Activated naive CD4-positive, alpha-beta T cell treated with anti-CD3 and anti-CD28 coated beads for 36 hours (primary cell): ENCODE results near the gene ATP10B. TPM values are rescaled to one million over a fixed set of nuclear protein-coding genes. Genes with fewer than 3 reads are reported as not detected.

Source experiments
- CTCF ChIA-PET: fragments of 350-600 bp; sonication (Branson Sonifier 250); formaldehyde crosslinking; loops from one replicate; lab custom pipeline; 2021; ENCODE audit warnings: antibody characterized with exemption; lab: Charles Lee
- DNase-seq: peaks from one replicate; pipeline ENCODE4 v3.0.0-alpha.2; 2020
- H3K27ac Mint-ChIP-seq: one replicate; pipeline ENCODE4 v1.8.0; 2021; ENCODE audit warnings: mild to moderate bottlenecking, mixed read lengths
- H3K27me3 Mint-ChIP-seq: one replicate; pipeline ENCODE4 v1.8.0; 2021; ENCODE audit warnings: low read depth, mixed read lengths
- H3K36me3 Mint-ChIP-seq: one replicate; pipeline ENCODE4 v1.8.0; 2021; ENCODE audit warnings: low read depth, mixed read lengths
- H3K4me1 Mint-ChIP-seq: one replicate; pipeline ENCODE4 v1.8.0; 2021; ENCODE audit warnings: low read depth, mixed read lengths
- H3K4me3 Mint-ChIP-seq: one replicate; pipeline ENCODE4 v1.8.0; 2021; ENCODE audit warnings: mild to moderate bottlenecking, moderate library complexity, mixed read lengths
- H3K9me3 Mint-ChIP-seq: one replicate; pipeline ENCODE4 v1.8.0; 2021; ENCODE audit warnings: mixed read lengths
- intact Hi-C: fragments of 100-400 bp; cut with micrococcal nuclease; formaldehyde crosslinking; loops from one replicate; pipeline ENCODE4 v1.15.1; 2023
- total RNA-seq, 2 experiments: library from RNA; stranded (reverse); gene quantifications; one replicate each; pipeline ENCODE4 v1.2.3, GENCODE V29; 2021

Gene ATP10B
- total RNA-seq, 2 experiments from 2014 or later, result not detected

DNA sequence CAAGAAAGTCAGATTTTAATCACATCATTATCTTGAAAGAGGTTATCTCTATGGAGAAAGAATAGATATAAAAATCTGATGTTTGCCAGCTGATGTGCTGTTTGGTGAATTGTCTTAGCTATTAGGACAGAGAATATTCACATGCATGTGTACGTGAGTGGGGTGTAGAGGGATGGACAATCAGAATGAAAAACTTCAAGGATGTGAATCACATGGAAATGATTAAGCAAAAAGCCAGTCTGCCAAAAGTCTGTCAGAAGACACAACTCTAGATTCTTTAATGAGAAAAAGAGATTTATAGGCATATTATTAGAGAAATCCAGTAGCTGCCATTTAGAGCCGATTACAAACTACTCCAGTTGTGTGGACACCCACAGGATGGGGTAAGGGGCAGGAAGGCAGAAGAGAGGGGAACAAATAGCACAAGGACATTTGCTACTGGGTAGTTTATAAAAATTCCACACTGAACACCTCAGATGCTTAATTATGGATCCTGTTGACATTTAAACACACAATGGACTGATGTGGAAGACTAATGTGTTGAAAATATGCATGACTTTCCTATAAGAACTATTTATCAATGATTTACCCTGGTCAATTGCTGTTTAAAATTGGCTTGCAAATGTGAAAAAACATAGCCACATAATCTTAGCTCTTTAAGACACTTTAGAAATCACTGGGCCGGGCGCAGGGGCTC lies 302.9 kb downstream of the ATP10B start:
- CTCF ChIA-PET, result interaction anchor here (0.6 to 0.7 kb wide), 2 partner anchors 37 to 42 kb away, joined by 3 to 7 read pairs; no protein-coding TSS in a partner anchor
- H3K4me3 Mint-ChIP-seq, result no peak overlapping the region
- peaks cover 13% of the 10 kb centered on the region for H3K27me3 Mint-ChIP-seq

DNA sequence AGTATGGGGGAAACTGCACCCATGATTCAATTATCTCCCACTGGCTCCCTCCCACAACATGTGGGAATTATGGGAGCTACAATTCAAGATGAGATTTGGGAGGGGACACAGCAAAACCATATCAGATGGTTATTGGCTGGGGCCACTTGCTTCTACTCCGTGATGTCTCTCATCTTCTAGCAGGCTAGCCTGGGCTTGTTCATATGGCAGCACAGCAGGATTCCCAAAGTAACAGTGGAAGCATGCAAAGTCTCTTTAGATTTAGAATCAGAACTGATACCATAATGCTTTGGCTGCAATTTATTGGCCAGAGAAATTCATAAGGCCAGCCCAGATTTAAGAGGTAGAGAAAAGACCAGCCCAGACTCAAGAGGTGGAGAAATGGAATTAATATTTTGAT lies 304.1 kb downstream of the ATP10B start:
- DNase-seq, result no peak
- intact Hi-C loops, result no loop called here
- Mint-ChIP-seq H3K9me3 (peaks cover 5% of the 10 kb centered on the region), H3K27ac (no peak overlapping the region), H3K4me1 (peaks cover 3% of the 10 kb centered on the region), H3K36me3 (no peaks in the 10 kb centered on the region), H3K27me3 (peaks cover 14% of the 10 kb centered on the region), H3K4me3 (no peak overlapping the region)
- CTCF ChIA-PET, result interaction anchor here (0.6 to 1.1 kb wide), 2 partner anchors 10 to 228 kb away, joined by 3 read pairs; no protein-coding TSS in a partner anchor

More for the DNA sequence above, 302.9 kb downstream of the ATP10B start:
- Mint-ChIP-seq H3K27ac (no peak overlapping the region), H3K9me3 (peaks cover 5% of the 10 kb centered on the region), H3K36me3 (no peaks in the 10 kb centered on the region), H3K4me1 (no peaks in the 10 kb centered on the region)
- intact Hi-C loops, result no loop called here
- no peak for DNase-seq

DNA sequence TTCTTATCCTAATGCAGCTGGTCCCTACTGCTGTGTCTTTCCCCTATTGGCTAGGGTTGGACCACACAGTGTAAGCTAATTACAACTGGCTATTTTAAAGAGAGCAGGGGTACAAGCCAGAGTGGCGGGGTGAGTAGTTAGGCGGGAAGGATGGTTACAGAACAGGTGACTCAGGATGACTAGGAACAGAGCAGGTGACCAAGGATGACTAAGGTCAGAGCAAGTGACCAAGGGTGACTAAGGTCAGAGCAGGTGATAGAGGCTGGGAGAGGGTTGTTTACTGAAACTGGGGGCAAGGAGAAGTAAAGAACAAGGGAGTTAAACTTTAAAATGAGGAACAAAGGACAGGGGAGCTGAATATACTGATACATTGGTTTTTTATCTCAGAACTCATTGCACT lies 304.9 kb downstream of the ATP10B start:
- no peak for DNase-seq
- intact Hi-C loops, result no loop called here
- Mint-ChIP-seq H3K9me3 (peaks cover 5% of the 10 kb centered on the region), H3K4me1 (peaks cover 3% of the 10 kb centered on the region), H3K27me3 (peaks cover 14% of the 10 kb centered on the region), H3K27ac (no peak overlapping the region), H3K4me3 (no peak overlapping the region), H3K36me3 (no peaks in the 10 kb centered on the region)
- CTCF ChIA-PET, result interaction anchor here (0.6 to 1.1 kb wide), 2 partner anchors 10 to 1958 kb away, joined by 3 read pairs; no protein-coding TSS in a partner anchor

DNA sequence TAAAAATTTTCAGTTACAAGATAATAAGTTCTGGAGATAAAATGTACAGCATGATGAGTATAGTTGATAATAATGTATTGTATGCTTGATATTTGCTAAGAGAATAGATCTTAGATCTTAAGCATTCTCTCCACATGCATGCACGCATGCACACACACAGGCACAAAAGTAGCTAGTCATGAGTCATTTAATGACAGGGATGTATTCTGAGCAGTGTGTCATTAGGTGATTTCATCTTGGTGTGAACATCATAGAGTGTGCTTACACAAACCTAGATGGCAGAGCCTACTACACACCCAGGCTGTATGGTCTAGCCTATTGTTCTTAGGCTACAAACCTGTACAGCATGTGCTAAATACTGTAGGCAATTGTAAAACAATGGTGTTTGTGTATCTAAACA lies 306.2 kb downstream of the ATP10B start:
- H3K9me3 Mint-ChIP-seq, result peaks cover 5% of the 10 kb centered on the region
- DNase-seq, result no peak
- H3K4me3 Mint-ChIP-seq, result no peak overlapping the region
- intact Hi-C loops, result no loop called here
- peaks cover 3% of the 10 kb centered on the region for H3K4me1 Mint-ChIP-seq
- CTCF ChIA-PET, result no interaction called here
- peaks cover 14% of the 10 kb centered on the region for H3K27me3 Mint-ChIP-seq
- H3K27ac Mint-ChIP-seq, result no peak overlapping the region
- no peaks in the 10 kb centered on the region for H3K36me3 Mint-ChIP-seq

DNA sequence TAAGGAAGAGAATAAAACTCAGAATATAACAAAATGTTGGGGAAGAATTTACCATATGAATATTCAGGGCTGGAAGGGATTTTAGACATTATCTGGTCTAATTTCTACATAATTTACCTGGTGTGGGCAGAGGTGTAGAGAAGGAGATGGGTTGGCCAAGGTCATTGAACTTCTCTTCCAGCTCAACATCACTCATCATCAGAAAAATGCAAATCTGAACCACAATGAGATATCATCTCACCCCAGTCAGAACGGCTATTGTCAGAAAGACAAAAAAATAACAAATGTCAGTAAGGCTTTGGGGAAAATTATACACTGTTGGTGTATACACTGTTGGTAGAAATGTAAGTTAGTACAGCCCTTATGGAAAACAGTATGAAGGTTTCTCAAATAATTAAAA lies 308.6 kb downstream of the ATP10B start:
- CTCF ChIA-PET, result no interaction called here
- no peak overlapping the region for H3K4me3 Mint-ChIP-seq
- intact Hi-C loops, result no loop called here

DNA sequence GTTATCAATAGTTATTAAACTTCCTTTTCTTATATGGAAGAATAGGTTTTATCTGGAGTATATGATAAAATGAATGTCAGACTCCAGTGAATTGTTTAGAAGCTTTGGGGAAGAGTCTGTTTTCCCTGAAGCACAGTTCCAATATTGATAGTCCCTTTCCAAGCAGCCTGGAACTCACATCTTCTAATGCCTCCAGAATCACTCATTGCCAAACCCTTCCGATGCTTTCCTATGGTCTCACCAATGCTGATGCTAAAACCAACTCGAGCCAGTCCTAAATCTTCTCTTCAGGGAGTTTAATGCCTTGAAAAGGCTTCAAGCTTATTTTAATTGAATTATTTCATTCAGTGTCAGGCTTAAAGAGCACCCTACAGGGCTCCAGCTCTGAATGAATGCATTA lies 309.2 kb downstream of the ATP10B start:
- Mint-ChIP-seq H3K36me3 (no peaks in the 10 kb centered on the region), H3K27ac (no peak overlapping the region), H3K4me3 (no peak overlapping the region), H3K4me1 (peaks cover 7% of the 10 kb centered on the region), H3K9me3 (peaks cover 5% of the 10 kb centered on the region), H3K27me3 (peaks cover 6% of the 10 kb centered on the region)
- CTCF ChIA-PET, result no interaction called here
- intact Hi-C loops, result no loop called here
- no peak for DNase-seq

More for the DNA sequence above, 308.6 kb downstream of the ATP10B start:
- Mint-ChIP-seq H3K9me3 (peaks cover 5% of the 10 kb centered on the region), H3K27me3 (peaks cover 6% of the 10 kb centered on the region), H3K36me3 (no peaks in the 10 kb centered on the region), H3K4me1 (peaks cover 5% of the 10 kb centered on the region), H3K27ac (no peak overlapping the region)
- no peak for DNase-seq

DNA sequence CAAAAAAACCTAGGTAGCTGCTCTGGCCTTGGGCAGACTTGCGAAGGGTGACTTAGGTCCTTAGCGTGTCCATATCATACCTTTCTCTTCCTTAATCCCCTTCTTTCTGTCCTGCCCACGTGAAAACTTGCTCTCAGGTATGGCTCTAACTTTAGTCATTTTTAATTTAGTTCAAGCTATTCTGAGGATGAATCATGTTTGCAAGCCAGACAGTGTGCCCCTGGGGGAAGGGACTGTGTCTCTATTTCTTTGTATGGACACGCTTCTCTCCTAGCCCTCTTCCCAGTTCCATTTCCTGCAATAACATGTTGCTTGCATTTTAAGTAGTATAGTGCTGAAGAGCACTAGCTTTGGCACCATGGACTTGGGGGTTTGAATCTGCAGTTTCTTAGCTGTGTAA lies 309.7 kb downstream of the ATP10B start:
- no peak for DNase-seq
- no peaks in the 10 kb centered on the region for H3K36me3 Mint-ChIP-seq
- peaks cover 4% of the 10 kb centered on the region for H3K9me3 Mint-ChIP-seq
- peaks cover 7% of the 10 kb centered on the region for H3K4me1 Mint-ChIP-seq
- no peak overlapping the region for H3K27ac Mint-ChIP-seq
- no peak overlapping the region for H3K4me3 Mint-ChIP-seq
- intact Hi-C loops, result no loop called here
- H3K27me3 Mint-ChIP-seq, result peaks cover 6% of the 10 kb centered on the region
- CTCF ChIA-PET, result no interaction called here

DNA sequence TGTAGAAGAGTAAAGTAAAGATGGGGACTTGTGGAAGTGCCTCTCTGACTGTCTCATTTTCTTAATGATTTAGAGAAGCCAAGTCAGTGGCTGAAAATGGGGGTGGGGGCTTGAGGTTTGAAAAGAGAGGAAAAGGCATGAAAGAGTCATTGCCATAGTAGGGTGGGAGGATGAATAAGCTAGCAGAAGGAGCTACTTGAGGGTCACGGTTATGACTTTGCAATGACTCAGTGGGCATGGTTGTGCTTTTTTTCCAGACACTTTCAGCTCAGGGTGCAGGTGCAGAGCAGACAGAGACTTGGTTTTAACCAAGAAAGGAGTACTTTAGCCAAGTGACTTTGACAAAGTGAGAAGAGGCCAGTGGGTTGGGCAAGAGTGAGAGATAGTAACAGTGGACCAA lies 312.6 kb downstream of the ATP10B start:
- Mint-ChIP-seq H3K36me3 (no peaks in the 10 kb centered on the region), H3K9me3 (no peaks in the 10 kb centered on the region), H3K27ac (no peak overlapping the region), H3K4me3 (no peak overlapping the region), H3K4me1 (peaks cover 7% of the 10 kb centered on the region), H3K27me3 (peaks cover 4% of the 10 kb centered on the region)
- CTCF ChIA-PET, result interaction anchor here (1.0 kb wide), 1 partner anchor 12 kb away, joined by 3 read pairs; no protein-coding TSS in a partner anchor
- peak; percentile 77 for DNase-seq
- intact Hi-C loops, result loop anchor here (1.0 kb wide), 2 partner anchors 32 to 71 kb away; no protein-coding TSS in a partner anchor

DNA sequence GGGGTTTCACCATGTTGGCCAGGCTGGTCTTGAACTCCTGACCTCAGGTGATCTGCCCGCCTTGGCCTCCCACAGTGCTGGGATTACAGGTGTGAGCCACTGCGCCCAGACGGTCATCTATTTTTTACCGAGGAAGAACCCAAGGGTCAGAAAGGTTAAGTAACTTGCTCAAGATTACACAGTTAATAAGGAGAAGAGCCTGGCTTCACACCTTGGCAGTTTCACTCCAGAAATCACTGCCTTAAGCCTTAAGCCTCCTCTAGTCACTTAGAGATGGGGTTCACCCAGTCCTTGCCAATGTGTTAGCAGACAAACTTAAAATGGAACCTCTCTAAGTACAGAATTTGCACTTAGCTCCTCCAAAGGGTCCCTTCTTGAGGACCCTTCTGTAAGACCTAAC lies 314.1 kb downstream of the ATP10B start:
- intact Hi-C loops, result no loop called here
- peaks cover 3% of the 10 kb centered on the region for H3K27me3 Mint-ChIP-seq
- no peak overlapping the region for H3K27ac Mint-ChIP-seq
- no peaks in the 10 kb centered on the region for H3K9me3 Mint-ChIP-seq
- CTCF ChIA-PET, result interaction anchor here (0.7 to 1.6 kb wide), 2 partner anchors 9 to 99 kb away, joined by 3 to 5 read pairs; no protein-coding TSS in a partner anchor
- H3K36me3 Mint-ChIP-seq, result no peaks in the 10 kb centered on the region
- H3K4me1 Mint-ChIP-seq, result peaks cover 5% of the 10 kb centered on the region
- DNase-seq, result peak; percentile 7
- H3K4me3 Mint-ChIP-seq, result no peak overlapping the region

DNA sequence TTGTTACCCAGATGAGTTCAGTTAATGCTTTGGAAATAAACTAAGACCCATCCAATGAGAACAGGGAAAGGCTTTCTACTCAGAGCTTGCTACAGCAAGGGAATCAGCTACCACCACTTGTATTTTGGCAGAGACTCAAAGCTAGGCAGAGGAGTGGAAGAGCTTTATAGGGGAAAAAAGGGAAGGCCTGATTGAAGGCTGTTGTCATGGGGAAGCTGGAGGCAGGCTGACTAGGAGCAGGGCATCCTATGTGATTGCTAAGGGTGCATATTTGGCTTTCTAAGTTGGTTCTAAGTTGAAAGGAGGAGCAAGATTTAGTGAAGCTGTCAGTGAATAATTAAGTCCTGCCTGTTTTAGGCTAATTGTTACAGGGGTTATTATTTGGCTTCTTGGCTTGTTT lies 314.9 kb downstream of the ATP10B start:
- H3K27me3 Mint-ChIP-seq, result peaks cover 3% of the 10 kb centered on the region
- no peaks in the 10 kb centered on the region for H3K9me3 Mint-ChIP-seq
- H3K4me3 Mint-ChIP-seq, result no peak overlapping the region
- DNase-seq, result no peak
- peaks cover 5% of the 10 kb centered on the region for H3K4me1 Mint-ChIP-seq
- intact Hi-C loops, result no loop called here
- no peak overlapping the region for H3K27ac Mint-ChIP-seq
- no peaks in the 10 kb centered on the region for H3K36me3 Mint-ChIP-seq
- CTCF ChIA-PET, result interaction anchor here (0.7 to 1.6 kb wide), 2 partner anchors 10 to 98 kb away, joined by 3 to 5 read pairs; no protein-coding TSS in a partner anchor

DNA sequence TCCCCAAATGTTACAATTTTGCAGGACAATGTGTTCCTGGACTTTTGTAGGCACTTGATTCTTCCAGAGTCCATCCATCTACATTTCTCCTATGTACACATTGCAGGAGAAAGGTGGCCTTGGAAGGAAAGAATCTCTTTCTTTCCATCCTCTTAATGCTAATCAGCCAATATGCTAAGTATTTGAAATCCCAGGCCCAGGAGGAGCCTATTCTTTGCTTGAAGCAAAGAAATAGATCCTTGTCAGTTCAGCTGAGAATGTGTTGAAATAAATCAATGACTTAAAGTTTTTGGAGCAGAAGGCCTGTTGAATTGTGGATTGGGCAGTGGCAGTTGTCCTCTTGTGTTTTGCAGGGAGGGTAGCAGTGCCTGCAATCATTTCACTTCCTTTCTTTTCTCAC lies 317.1 kb downstream of the ATP10B start:
- Mint-ChIP-seq H3K36me3 (no peaks in the 10 kb centered on the region), H3K9me3 (no peaks in the 10 kb centered on the region)

DNA sequence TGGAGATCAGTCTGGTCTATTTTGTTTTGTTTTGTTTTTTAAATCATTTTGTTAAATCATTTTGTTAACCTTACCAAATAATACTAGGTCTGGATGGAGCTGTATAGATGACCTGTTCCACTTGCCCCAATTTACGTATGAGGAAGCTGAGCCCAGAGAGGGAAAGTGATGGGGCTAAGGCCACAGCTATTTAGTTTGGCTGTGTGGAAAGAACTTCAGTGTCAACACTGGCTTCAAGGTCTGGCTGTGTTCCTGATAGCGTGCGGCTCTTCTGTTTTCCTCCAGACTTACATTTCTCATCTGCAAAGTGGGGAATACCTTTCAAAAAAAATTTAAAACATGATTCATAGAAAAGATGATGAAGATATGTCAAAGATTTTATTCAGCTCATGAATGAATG lies 317.9 kb downstream of the ATP10B start:
- peaks cover 5% of the 10 kb centered on the region for H3K4me1 Mint-ChIP-seq
- intact Hi-C loops, result no loop called here
- H3K9me3 Mint-ChIP-seq, result no peaks in the 10 kb centered on the region
- CTCF ChIA-PET, result interaction anchor here (1.0 kb wide), 1 partner anchor 14 kb away, joined by 4 read pairs; no protein-coding TSS in a partner anchor
- H3K36me3 Mint-ChIP-seq, result no peaks in the 10 kb centered on the region
- no peak overlapping the region for H3K27ac Mint-ChIP-seq
- DNase-seq, result no peak
- H3K4me3 Mint-ChIP-seq, result no peak overlapping the region
- H3K27me3 Mint-ChIP-seq, result peaks cover 5% of the 10 kb centered on the region

More for the DNA sequence above, 317.1 kb downstream of the ATP10B start:
- H3K27ac Mint-ChIP-seq, result no peak overlapping the region
- intact Hi-C loops, result no loop called here
- no peak overlapping the region for H3K4me3 Mint-ChIP-seq
- H3K27me3 Mint-ChIP-seq, result peaks cover 3% of the 10 kb centered on the region
- H3K4me1 Mint-ChIP-seq, result peaks cover 5% of the 10 kb centered on the region
- no peak for DNase-seq
- CTCF ChIA-PET, result no interaction called here
